Neural progenitor cell (in vitro differentiated cells): Measurements from ENCODE around the gene DTNA. TPM values are rescaled to one million over a fixed set of nuclear protein-coding genes. Genes with fewer than 3 reads are reported as not detected.

Source experiments
- DNase-seq: peaks from one replicate; pipeline ENCODE4 v3.0.0-alpha.2; 2016; ENCODE audit warnings: low spot score
- H2AFZ ChIP-seq: fragments of 200-600 bp; sonication (generic); replicated peaks from 2 replicates; pipeline ENCODE4 v1.6.1; 2016; ENCODE audit warnings: antibody characterized with exemption
- H3F3A ChIP-seq: fragments of 200-600 bp; sonication (generic); 2 replicates; pipeline ENCODE4 v1.6.1; 2016; ENCODE audit warnings: antibody characterized with exemption, low read depth
- H3K27ac ChIP-seq: fragments of 200-600 bp; sonication (generic); 2 replicates; pipeline ENCODE4 v1.5.1; 2016; ENCODE audit warnings: mild to moderate bottlenecking
- H3K27me3 ChIP-seq: fragments of 200-600 bp; sonication (generic); 2 replicates; pipeline ENCODE4 v1.6.1; 2016; ENCODE audit warnings: mild to moderate bottlenecking, moderate library complexity
- H3K36me3 ChIP-seq: fragments of 200-600 bp; sonication (generic); 2 replicates; pipeline ENCODE4 v1.5.1; 2016
- H3K4me1 ChIP-seq: fragments of 200-600 bp; sonication (generic); 2 replicates; pipeline ENCODE4 v1.6.1; 2016; ENCODE audit warnings: mixed run types
- H3K4me2 ChIP-seq: fragments of 200-600 bp; sonication (generic); 2 replicates; pipeline ENCODE4 v1.6.1; 2016
- H3K4me3 ChIP-seq: fragments of 200-600 bp; sonication (generic); 2 replicates; pipeline ENCODE4 v1.5.1; 2016
- H3K79me2 ChIP-seq: fragments of 200-600 bp; sonication (generic); 2 replicates; pipeline ENCODE4 v1.6.1; 2016; ENCODE audit warnings: low read depth
- H3K9ac ChIP-seq: fragments of 200-600 bp; sonication (generic); 2 replicates; pipeline ENCODE4 v1.6.1; 2016
- H3K9me3 ChIP-seq: fragments of 200-600 bp; sonication (generic); 2 replicates; pipeline ENCODE4 v1.5.1; 2016; ENCODE audit warnings: low read depth
- H4K20me1 ChIP-seq: fragments of 200-600 bp; sonication (generic); 2 replicates; pipeline ENCODE4 v1.6.1; 2016; ENCODE audit warnings: low read depth
- H3K27ac Mint-ChIP-seq: 3 replicates; pipeline ENCODE4 v1.8.0; 2021; ENCODE audit warnings: mixed read lengths
- H3K27me3 Mint-ChIP-seq: 2 replicates; pipeline ENCODE4 v1.8.0; 2022; ENCODE audit warnings: low read depth, mild to moderate bottlenecking, inconsistent platforms, moderate library complexity, mixed read lengths; ENCODE audit not compliant: insufficient read depth
- H3K36me3 Mint-ChIP-seq: 3 replicates; pipeline ENCODE4 v1.8.0; 2021; ENCODE audit warnings: mixed read lengths
- H3K4me1 Mint-ChIP-seq: 3 replicates; pipeline ENCODE4 v1.8.0; 2021; ENCODE audit warnings: mixed read lengths
- H3K4me3 Mint-ChIP-seq: 3 replicates; pipeline ENCODE4 v1.8.0; 2021; ENCODE audit warnings: mild to moderate bottlenecking, moderate library complexity, mixed read lengths
- H3K9me3 Mint-ChIP-seq: 3 replicates; pipeline ENCODE4 v1.8.0; 2020; ENCODE audit warnings: mixed read lengths
- EZH2 ChIP-seq: fragments of 200-600 bp; sonication (generic); IDR thresholded peaks from 2 replicates; pipeline ENCODE4 v1.6.1; 2017; ENCODE audit warnings: antibody characterized with exemption, mild to moderate bottlenecking, moderate library complexity
- EZH2phosphoT487 ChIP-seq: fragments of 200-600 bp; sonication (generic); IDR thresholded peaks from 2 replicates; pipeline ENCODE4 v1.6.1; 2017; ENCODE audit warnings: antibody characterized with exemption
- total RNA-seq: library from RNA; depleted of rRNA; stranded (reverse); fragments of >200 nt; gene quantifications from 2 replicates; pipeline ENCODE4 v1.2.3, GENCODE V29; 2015; ENCODE audit warnings: low replicate concordance
- TF ChIP-seq, protein P1 (sequence below): fragments of 200-600 bp; sonication (generic); IDR thresholded peaks from 2 replicates; pipeline ENCODE4 v1.5.1; 2017; ENCODE audit warnings: antibody characterized with exemption, mild to moderate bottlenecking

The DTNA gene
- total RNA-seq, 1 donor from 2014 or later, result 15.0 TPM

DNA sequence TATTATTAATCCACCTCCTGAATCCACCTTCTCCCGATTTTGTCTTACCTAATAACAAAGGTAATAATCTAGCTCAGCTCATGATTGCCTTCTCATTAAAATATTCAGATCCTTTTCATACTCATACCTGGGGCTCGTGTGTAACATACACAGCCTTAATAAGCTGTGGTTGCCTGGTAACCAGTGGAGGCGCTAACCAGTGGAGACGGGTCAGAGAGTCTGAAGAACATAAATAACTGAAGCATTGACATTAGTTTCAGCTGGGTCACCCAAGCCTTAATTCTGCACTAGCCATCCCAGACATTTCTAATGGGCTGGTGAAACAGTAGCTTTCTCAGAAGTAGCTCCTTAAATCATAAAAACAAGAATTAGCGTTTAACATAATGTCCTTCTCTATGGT lies 14.8 kb upstream of the DTNA start:
- H3K27me3 ChIP-seq, result no peaks in the 10 kb centered on the region
- H3F3A ChIP-seq, result no peaks in the 10 kb centered on the region
- H3K36me3 ChIP-seq, result no peaks in the 10 kb centered on the region
- peak overlapping the region; percentile 58 for H3K27ac Mint-ChIP-seq
- peaks cover 31% of the 10 kb centered on the region for H3K4me1 Mint-ChIP-seq
- H3K4me2 ChIP-seq, result no peak overlapping the region
- H3K4me3 ChIP-seq, result no peak overlapping the region
- H3K9ac ChIP-seq, result no peak overlapping the region
- TF ChIP-seq EZH2, result no peak
- TF ChIP-seq EZH2phosphoT487, result no peak
- TF ChIP-seq, protein P1, sequence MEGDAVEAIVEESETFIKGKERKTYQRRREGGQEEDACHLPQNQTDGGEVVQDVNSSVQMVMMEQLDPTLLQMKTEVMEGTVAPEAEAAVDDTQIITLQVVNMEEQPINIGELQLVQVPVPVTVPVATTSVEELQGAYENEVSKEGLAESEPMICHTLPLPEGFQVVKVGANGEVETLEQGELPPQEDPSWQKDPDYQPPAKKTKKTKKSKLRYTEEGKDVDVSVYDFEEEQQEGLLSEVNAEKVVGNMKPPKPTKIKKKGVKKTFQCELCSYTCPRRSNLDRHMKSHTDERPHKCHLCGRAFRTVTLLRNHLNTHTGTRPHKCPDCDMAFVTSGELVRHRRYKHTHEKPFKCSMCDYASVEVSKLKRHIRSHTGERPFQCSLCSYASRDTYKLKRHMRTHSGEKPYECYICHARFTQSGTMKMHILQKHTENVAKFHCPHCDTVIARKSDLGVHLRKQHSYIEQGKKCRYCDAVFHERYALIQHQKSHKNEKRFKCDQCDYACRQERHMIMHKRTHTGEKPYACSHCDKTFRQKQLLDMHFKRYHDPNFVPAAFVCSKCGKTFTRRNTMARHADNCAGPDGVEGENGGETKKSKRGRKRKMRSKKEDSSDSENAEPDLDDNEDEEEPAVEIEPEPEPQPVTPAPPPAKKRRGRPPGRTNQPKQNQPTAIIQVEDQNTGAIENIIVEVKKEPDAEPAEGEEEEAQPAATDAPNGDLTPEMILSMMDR, result no peak
- H3K9me3 Mint-ChIP-seq, result peaks cover 8% of the 10 kb centered on the region
- no peak overlapping the region for H3K27ac ChIP-seq
- H3K36me3 Mint-ChIP-seq, result peaks cover 4% of the 10 kb centered on the region
- H3K79me2 ChIP-seq, result no peaks in the 10 kb centered on the region
- no peaks in the 10 kb centered on the region for H3K9me3 ChIP-seq
- H4K20me1 ChIP-seq, result no peaks in the 10 kb centered on the region
- peaks cover 6% of the 10 kb centered on the region for H3K27me3 Mint-ChIP-seq
- no peak for DNase-seq
- H3K4me1 ChIP-seq, result no peaks in the 10 kb centered on the region
- H3K4me3 Mint-ChIP-seq, result no peak overlapping the region
- H2AFZ ChIP-seq, result no peak overlapping the region

DNA sequence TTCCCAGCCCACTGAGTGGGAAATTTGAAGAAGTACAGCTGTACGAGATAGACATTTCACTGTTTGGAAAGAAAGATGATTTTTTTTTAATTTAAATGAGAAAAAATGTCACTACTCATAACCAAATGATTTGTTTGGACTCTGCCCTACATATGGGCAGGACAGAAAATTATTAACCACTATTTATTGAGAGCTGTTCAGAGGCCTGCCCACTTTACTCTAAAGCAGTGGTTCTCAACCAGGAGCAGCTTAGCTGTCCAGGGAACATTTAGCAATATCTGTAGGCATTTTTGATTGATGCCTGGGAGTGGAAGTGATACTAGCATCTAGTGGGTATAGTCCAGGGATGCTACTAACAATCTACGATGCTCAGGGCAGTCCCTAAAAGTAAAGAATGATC lies 13.4 kb upstream of the DTNA start:
- peaks cover 4% of the 10 kb centered on the region for H3K36me3 Mint-ChIP-seq
- no peak for DNase-seq
- H3K9me3 ChIP-seq, result no peaks in the 10 kb centered on the region
- no peak overlapping the region for H3K9ac ChIP-seq
- H3K4me1 ChIP-seq, result no peaks in the 10 kb centered on the region
- no peaks in the 10 kb centered on the region for H3F3A ChIP-seq
- H2AFZ ChIP-seq, result no peak overlapping the region
- no peak overlapping the region for H3K27ac Mint-ChIP-seq
- no peak overlapping the region for H3K4me3 Mint-ChIP-seq
- H3K9me3 Mint-ChIP-seq, result peaks cover 8% of the 10 kb centered on the region
- peaks cover 31% of the 10 kb centered on the region for H3K4me1 Mint-ChIP-seq
- TF ChIP-seq, protein P1, result no peak
- TF ChIP-seq EZH2, result no peak
- TF ChIP-seq EZH2phosphoT487, result no peak
- H3K27me3 Mint-ChIP-seq, result peaks cover 6% of the 10 kb centered on the region
- H3K36me3 ChIP-seq, result no peaks in the 10 kb centered on the region
- H4K20me1 ChIP-seq, result no peaks in the 10 kb centered on the region
- no peaks in the 10 kb centered on the region for H3K79me2 ChIP-seq
- H3K27ac ChIP-seq, result no peak overlapping the region
- H3K27me3 ChIP-seq, result no peaks in the 10 kb centered on the region
- no peak overlapping the region for H3K4me3 ChIP-seq
- no peak overlapping the region for H3K4me2 ChIP-seq

DNA sequence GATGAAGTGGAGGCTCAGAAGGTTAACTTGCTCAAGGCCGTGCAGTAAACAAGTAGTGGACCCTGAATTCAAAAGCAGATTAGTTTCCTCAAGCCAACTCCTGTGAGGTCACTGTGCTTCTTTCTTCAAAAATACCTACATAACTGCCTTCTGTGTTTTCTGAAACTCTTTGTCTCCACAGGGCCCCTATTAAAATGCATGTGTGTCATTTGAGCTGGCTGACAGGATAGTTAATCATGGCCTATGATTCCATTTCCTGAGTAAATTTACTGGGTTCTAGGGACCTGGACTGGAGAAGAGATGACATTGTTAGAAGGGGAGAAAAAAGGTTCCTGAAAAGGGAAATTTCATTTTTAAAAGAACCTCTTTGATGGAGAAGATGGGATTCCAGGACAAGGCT lies 12.9 kb upstream of the DTNA start:
- no peak overlapping the region for H3K27ac ChIP-seq
- no peak overlapping the region for H3K9ac ChIP-seq
- Mint-ChIP-seq H3K27me3 (peaks cover 4% of the 10 kb centered on the region), H3K27ac (no peak overlapping the region), H3K4me3 (no peak overlapping the region), H3K36me3 (peaks cover 4% of the 10 kb centered on the region), H3K4me1 (peaks cover 31% of the 10 kb centered on the region), H3K9me3 (peaks cover 8% of the 10 kb centered on the region)
- H3K4me3 ChIP-seq, result no peak overlapping the region
- no peak for DNase-seq
- H2AFZ ChIP-seq, result peak overlapping the region; percentile 50
- H3K79me2 ChIP-seq, result no peaks in the 10 kb centered on the region
- no peaks in the 10 kb centered on the region for H3K36me3 ChIP-seq
- H3K9me3 ChIP-seq, result no peaks in the 10 kb centered on the region
- no peaks in the 10 kb centered on the region for H3K27me3 ChIP-seq
- TF ChIP-seq, protein P1, result no peak
- TF ChIP-seq EZH2 (no peak), EZH2phosphoT487 (no peak)
- no peaks in the 10 kb centered on the region for H3K4me1 ChIP-seq
- no peak overlapping the region for H3K4me2 ChIP-seq
- H3F3A ChIP-seq, result no peaks in the 10 kb centered on the region
- no peaks in the 10 kb centered on the region for H4K20me1 ChIP-seq
